HG03039 (cell line): ENCODE data around the gene FCGR3B.
"Not testable (repeated sequence)": the region's sequence is repeated elsewhere in the genome, so short reads cannot be mapped to it uniquely, and the experiment has no call there.

Source experiments
- ATAC-seq: cut with Tn5 transposase; IDR thresholded peaks from one replicate; pipeline ENCODE4 v1.9.1; 2021; ENCODE audit warnings: mild to moderate bottlenecking, moderate library complexity; ENCODE audit not compliant: unreplicated experiment

FCGR3B gene

DNA sequence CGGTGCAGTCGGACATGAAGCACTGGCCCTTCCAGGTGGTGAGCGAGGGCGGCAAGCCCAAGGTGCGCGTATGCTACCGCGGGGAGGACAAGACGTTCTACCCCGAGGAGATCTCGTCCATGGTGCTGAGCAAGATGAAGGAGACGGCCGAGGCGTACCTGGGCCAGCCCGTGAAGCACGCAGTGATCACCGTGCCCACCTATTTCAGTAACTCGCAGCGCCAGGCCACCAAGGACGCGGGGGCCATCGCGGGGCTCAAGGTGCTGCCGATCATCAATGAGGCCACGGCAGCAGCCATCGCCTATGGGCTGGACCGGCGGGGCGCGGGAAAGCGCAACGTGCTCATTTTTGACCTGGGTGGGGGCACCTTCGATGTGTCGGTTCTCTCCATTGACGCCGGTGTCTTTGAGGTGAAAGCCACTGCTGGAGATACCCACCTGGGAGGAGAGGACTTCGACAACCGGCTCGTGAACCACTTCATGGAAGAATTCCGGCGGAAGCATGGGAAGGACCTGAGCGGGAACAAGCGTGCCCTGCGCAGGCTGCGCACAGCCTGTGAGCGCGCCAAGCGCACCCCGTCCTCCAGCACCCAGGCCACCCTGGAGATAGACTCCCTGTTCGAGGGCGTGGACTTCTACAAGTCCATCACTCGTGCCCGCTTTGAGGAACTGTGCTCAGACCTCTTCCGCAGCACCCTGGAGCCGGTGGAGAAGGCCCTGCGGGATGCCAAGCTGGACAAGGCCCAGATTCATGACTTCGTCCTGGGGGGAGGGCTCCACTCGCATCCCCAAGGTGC lies 24.2 kb downstream of the FCGR3B start:
- not testable (repeated sequence) for ATAC-seq

GRCh38 chr1:161605762-161606540 lies 25.0 kb downstream of the FCGR3B start:
- not testable (repeated sequence) for ATAC-seq

DNA sequence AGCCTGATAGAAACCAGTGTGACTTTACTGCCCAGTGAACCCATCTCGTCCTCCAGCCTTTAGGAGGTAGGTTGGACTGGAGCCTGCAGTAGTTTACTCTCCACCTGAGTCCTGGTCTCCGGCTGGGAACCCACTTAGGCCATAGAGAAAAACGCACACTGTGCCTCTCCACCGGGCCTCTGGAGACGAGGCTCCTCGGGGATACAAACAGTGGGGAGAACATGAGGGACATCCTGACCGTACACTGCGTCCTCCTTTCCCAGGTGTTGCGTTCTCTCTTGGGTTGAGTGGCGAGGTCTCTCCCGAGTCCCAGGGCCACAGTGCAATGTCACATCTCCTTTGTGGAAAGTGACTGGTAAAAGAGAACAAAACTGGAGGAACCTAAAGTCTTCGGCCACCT lies 26.0 kb downstream of the FCGR3B start:
- not testable (repeated sequence) for ATAC-seq

DNA sequence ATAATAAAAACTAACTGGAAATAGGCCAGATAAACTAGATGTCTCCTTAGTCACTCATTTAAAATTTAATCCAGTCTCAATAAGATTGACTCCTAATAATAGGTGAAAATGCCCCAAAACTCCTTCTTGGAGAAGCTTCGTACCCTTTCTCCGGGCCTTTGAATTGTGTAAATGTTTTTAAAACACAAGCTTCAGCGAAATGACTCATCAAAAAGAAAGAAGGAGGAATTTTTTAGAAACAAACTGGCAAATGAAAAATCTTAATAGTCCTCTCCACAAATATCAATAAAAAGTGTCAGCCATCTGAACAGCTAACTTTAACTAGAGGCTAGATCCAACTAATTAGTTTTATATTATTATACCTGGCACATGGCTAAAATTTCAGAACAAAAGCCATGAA lies 33.9 kb downstream of the FCGR3B start:
- ATAC-seq: not testable (repeated sequence)

DNA sequence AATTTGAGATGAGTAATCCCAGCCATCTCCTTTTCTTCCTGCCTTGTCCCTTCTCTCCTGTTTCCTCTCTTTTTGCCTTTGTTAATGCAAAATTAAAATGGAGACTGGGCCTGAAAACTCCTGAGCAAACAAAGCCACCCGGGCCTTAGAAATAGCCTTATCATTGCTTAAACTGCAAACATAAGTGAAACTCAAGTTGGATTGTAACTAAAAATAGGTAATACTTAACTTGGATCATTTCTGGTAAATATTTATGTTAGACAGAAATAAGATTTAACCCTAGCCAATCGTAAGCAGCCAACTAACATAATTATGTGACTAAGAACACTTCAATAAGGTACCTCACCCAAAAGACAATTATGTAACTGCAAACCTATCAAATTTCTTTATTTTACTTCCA lies 35.4 kb downstream of the FCGR3B start:
- ATAC-seq: not testable (repeated sequence)

- ATAC-seq: not testable (repeated sequence)
These were observed 35.8 kb downstream of the FCGR3B start for GRCh38 chr1:161595173-161595572.

- not testable (repeated sequence) for ATAC-seq
These were observed 36.5 kb downstream of the FCGR3B start for GRCh38 chr1:161594269-161594984.

- not testable (repeated sequence) for ATAC-seq
These were observed 37.8 kb downstream of the FCGR3B start for GRCh38 chr1:161593092-161593755.

DNA sequence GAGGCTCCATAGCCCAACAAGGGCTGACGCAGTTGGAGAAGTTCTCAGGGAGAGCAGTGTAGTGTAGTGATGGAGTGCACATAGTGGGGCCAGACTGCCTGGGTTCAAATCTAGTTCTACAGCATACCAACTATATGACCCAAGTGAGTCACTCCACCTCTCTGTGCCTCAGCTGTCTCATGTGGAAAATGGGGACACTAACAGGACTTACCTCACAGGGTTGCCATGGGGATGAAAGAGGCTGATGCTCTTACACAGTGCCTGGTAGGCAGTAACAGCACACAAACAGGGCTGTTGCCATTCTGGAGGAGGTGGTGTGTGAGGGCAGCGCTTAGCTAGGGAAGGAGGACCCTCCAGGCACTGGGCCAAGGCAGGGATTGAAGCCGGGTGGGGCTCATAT lies 38.4 kb downstream of the FCGR3B start:
- ATAC-seq: not testable (repeated sequence)

DNA sequence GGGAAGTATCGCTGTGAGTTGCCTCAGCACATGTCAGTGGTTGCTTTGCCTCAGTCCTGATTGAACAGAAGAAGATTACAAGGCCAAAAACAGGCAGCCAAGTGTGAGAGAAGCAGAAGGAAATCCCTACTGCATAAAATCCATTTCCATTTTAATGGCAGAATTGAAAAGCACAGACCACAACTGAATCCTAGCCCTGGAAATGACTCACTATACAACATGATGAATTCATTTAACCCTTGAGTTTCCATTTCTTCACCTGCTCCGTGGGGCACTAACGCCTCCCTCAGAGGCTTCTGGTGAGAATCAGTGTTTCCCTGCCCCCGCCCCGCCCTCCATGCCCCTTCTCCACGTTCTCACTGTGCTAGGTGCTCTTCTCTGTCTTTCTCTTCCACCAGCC lies 41.1 kb downstream of the FCGR3B start:
- ATAC-seq: not testable (repeated sequence)

DNA sequence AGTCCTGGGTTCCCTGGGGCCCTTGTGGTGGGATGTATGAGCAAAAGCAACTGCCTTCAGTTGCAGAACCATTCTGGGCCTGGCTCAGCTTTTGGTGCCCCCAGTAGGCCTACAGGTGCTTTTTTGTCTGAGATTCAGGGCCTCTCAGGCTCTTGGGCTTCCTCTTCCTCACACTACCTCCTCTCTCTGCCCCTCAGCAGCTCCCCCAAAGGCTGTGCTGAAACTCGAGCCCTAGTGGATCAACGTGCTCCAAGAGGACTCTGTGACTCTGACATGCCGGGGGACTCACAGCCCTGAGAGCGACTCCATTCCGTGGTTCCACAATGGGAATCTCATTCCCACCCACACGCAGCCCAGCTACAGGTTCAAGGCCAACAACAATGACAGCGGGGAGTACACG lies 41.6 kb downstream of the FCGR3B start:
- ATAC-seq: not testable (repeated sequence)

- ATAC-seq: not testable (repeated sequence)
These were observed 42.4 kb downstream of the FCGR3B start for GRCh38 chr1:161588596-161588995.

DNA sequence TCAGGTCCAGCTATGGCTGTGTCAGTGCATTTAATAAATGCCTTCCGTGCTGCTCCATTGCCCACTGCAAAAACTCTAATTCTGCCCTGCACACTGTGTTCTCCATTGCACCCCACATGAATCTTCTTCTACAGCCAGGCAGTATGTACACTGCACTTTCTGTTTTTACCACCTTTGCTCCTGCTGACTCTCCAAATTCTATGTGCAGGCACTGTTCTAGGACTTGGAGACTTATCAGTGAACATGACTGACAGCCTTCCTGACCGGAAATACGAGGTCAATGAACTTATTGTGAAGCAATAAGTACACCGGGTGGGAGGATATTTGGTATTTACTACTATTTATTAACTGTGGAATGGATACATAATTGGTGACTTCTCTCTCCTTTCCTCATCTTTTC lies 48.1 kb downstream of the FCGR3B start:
- ATAC-seq: not testable (repeated sequence)

DNA sequence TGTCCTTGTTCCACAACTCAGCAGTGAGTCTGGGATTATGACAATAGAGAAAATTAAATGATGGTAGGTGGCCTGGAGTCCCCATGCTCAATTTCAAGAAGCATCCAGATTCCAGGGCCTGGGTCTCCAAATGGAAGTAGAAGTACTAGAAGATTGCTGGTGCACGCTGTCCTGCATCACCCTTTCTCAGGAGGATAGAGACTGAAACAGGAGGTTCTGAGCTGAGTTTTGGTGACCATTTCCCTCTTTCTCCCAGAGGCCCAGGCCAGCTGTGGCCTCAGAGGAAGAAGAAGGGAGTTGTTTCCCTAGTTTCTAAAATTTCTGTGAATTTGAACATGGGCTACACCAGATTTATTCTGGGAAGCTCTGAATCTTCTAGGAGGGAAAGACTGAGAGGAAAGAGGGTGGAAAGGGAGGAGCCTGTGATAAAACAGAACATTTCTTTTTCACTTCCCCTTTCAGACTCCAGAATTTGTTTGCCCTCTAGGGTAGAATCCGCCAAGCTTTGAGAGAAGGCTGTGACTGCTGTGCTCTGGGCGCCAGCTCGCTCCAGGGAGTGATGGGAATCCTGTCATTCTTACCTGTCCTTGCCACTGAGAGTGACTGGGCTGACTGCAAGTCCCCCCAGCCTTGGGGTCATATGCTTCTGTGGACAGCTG lies 50.0 kb downstream of the FCGR3B start:
- ATAC-seq: peak; percentile 66

GRCh38 chr1:161579856-161580507 lies 51.0 kb downstream of the FCGR3B start:
- not testable (repeated sequence) for ATAC-seq

DNA sequence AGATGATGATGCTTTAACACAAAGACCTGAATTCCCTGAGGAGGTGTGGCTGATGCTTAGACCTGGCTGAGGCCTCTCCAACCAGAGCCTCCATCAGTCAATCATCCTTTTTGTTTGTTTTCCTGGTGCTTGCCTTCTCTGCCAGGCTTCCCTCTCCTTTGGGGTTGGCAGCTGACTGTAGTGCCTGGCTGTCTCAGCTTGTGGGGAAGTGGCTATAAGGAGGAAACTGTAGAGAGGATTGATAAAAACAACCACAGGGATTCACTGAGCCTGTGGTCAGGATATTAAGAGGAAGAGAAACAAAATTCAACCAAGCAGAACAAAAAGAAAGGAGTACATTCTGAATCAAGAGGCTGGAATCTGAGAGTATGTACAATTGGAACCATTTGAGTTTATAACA lies 54.3 kb downstream of the FCGR3B start:
- ATAC-seq: not testable (repeated sequence)
